Naive thymus-derived CD8-positive, alpha-beta T cell (primary cell): ENCODE results near the gene DNAJB14. TPM values are rescaled to one million over a fixed set of nuclear protein-coding genes. Genes with fewer than 3 reads are reported as not detected.

ENCODE experiments used
- polyA plus RNA-seq, 3 donors: library from polyadenylated mRNA; unstranded; fragments of 300-500 nt; fragmentation: Illumina TruSeq; gene quantifications; one replicate each; pipeline ENCODE4 v1.2.3, GENCODE V29; 2021
- total RNA-seq, 8 experiments: library from RNA in 2 of 8; stranded (reverse) in 2 of 8; gene quantifications; one replicate each; pipeline ENCODE4 v1.2.3 and lab custom pipeline; 2021 to 2026

DNAJB14 gene
- total and polyA plus RNA-seq, 5 experiments from 2014 or later = 40.3 to 82.5 (median 48.9) TPM

Other genes starting within 250 kb of the DNAJB14 start
- 10 to 100 TPM; 11.2 to 12.1 TPM for gene DAPP1, start 129.8 kb downstream of the DNAJB14 start, total RNA-seq
- 10 to 100 TPM in 2 of 3 donors, 1 to 10 TPM in 1; 8.6 to 17.0 (median 12.2) TPM for gene DAPP1, start 129.8 kb downstream of the DNAJB14 start, polyA plus RNA-seq
- gene LAMTOR3, start 52.2 kb downstream of the DNAJB14 start, total RNA-seq = 10 to 100 TPM; 24.9 to 27.8 TPM
- gene LAMTOR3, start 52.2 kb downstream of the DNAJB14 start, polyA plus RNA-seq = 10 to 100 TPM; 29.0 to 35.6 (median 29.7) TPM
- 100 to 1,000 TPM; 163 to 167 TPM for gene H2AZ1, start 3.7 kb upstream of the DNAJB14 start, total RNA-seq
- gene H2AZ1, start 3.7 kb upstream of the DNAJB14 start, polyA plus RNA-seq = 100 to 1,000 TPM; 344 to 365 (median 362) TPM
- not detected for gene DDIT4L, start 243.8 kb upstream of the DNAJB14 start, total RNA-seq
- gene DDIT4L, start 243.8 kb upstream of the DNAJB14 start, polyA plus RNA-seq = under 1 TPM in 1 of 3 donors, not detected in 2; 0.30 TPM